H1 (cell line): ENCODE results near the gene MMP15. TPM values are rescaled to one million over a fixed set of nuclear protein-coding genes. Genes with fewer than 3 reads are reported as not detected.

Source experiments
- CTCF ChIA-PET: fragments of 300-600 bp; sonication (Branson Sonifier 250); formaldehyde crosslinking; loops from one replicate; lab custom pipeline; 2021; ENCODE audit not compliant: partially characterized antibody; lab: Charles Lee
- POLR2A ChIA-PET: fragments of 300-600 bp; sonication (Branson Sonifier 250); formaldehyde crosslinking; loops from one replicate; lab custom pipeline; 2021; ENCODE audit warnings: inconsistent platforms; ENCODE audit not compliant: partially characterized antibody; lab: Charles Lee
- DNase-seq, 2 experiments: peaks; one replicate each; pipeline versions ENCODE4 v3.0.0 to v3.0.0-alpha.2; 2010 to 2022; ENCODE audit warnings: low spot score in 2 of 2, low read depth in 1 of 2, mixed read lengths in 1 of 2
- FAIRE-seq: peaks from 2 replicates; lab custom pipeline; 2011; peaks lifted over from hg19 to GRCh38; lab: Jason Lieb, UNC
- H2AFZ ChIP-seq: 2 replicates; pipeline ENCODE4 v1.8.1; 2012; ENCODE audit warnings: low read length, inconsistent platforms
- H2AK5ac ChIP-seq: 2 replicates; pipeline ENCODE4 v1.6.1; 2013; ENCODE audit warnings: low read depth, low read length
- H2BK120ac ChIP-seq: replicated peaks from 2 replicates; pipeline ENCODE3; 2013; ENCODE audit warnings: low read depth, low read length, inconsistent platforms
- H2BK12ac ChIP-seq: 2 replicates; pipeline ENCODE4 v1.6.1; 2013; ENCODE audit warnings: low read depth, low read length
- H2BK15ac ChIP-seq: 2 replicates; pipeline ENCODE4 v1.6.1; 2013; ENCODE audit warnings: low read length
- H2BK20ac ChIP-seq: 2 replicates; pipeline ENCODE4 v1.6.1; 2013; ENCODE audit warnings: low read length
- H2BK5ac ChIP-seq: 2 replicates; pipeline ENCODE4 v1.6.1; 2013; ENCODE audit warnings: low read depth, low read length
- H3K14ac ChIP-seq: 2 replicates; pipeline ENCODE4 v1.6.1; 2013; ENCODE audit warnings: inconsistent platforms; ENCODE audit not compliant: insufficient read length
- H3K18ac ChIP-seq: 2 replicates; pipeline ENCODE4 v1.6.1; 2013; ENCODE audit warnings: low read length; ENCODE audit errors: extremely low read depth
- H3K23ac ChIP-seq: 2 replicates; pipeline ENCODE4 v1.6.1; 2013; ENCODE audit warnings: inconsistent platforms; ENCODE audit not compliant: insufficient read length
- H3K23me2 ChIP-seq: 2 replicates; pipeline ENCODE4 v1.6.1; 2013; ENCODE audit warnings: low read depth, low read length
- H3K27ac ChIP-seq: 2 replicates; pipeline ENCODE4 v1.6.1; 2011; ENCODE audit warnings: low read depth, low read length, inconsistent platforms
- H3K27me3 ChIP-seq, 4 experiments: replicated peaks in 1 of 4; 1 replicate in 1 of 4; 2 replicates in 3 of 4; pipeline versions ENCODE4 v1.6.1 to v1.8.1; 2011 to 2013; ENCODE audit warnings: low read length in 3 of 4, mild to moderate bottlenecking in 3 of 4, inconsistent platforms in 2 of 4, mixed read lengths in 2 of 4, moderate library complexity in 1 of 4; ENCODE audit not compliant: control insufficient read depth in 3 of 4, insufficient read depth in 3 of 4; ENCODE audit errors: extremely low read depth in 1 of 4
- H3K36me3 ChIP-seq, 4 experiments: 2 replicates each; pipeline versions ENCODE4 v1.6.1 to v1.8.1; 2011 to 2013; ENCODE audit warnings: mild to moderate bottlenecking in 4 of 4, low read length in 3 of 4, moderate library complexity in 2 of 4, control low read depth in 1 of 4, inconsistent platforms in 1 of 4; ENCODE audit not compliant: insufficient read depth in 4 of 4, control insufficient read depth in 2 of 4
- H3K4ac ChIP-seq: replicated peaks from 2 replicates; pipeline ENCODE3; 2013; ENCODE audit warnings: low read length, low read depth, mixed read lengths, inconsistent platforms; ENCODE audit not compliant: insufficient read length
- H3K4me1 ChIP-seq, 4 experiments: replicated peaks in 1 of 4; 1 replicate in 1 of 4; 2 replicates in 3 of 4; pipeline versions ENCODE4 v1.6.1 to v1.8.1; 2011 to 2013; ENCODE audit warnings: low read length in 3 of 4, inconsistent platforms in 2 of 4, mixed read lengths in 1 of 4; ENCODE audit not compliant: insufficient read depth in 4 of 4, control insufficient read depth in 3 of 4
- H3K4me2 ChIP-seq, 2 experiments: 2 replicates each; pipeline versions ENCODE4 v1.6.1 to v1.8.1; 2011 to 2013; ENCODE audit warnings: low read depth in 2 of 2, low read length in 2 of 2, control low read depth in 1 of 2, inconsistent platforms in 1 of 2, mild to moderate bottlenecking in 1 of 2; ENCODE audit not compliant: insufficient read depth in 1 of 2
- H3K4me3 ChIP-seq, 4 experiments: fragments of 200-600, 300-600 bp in 1 of 4; sonication (generic), shearing (Covaris generic), sonication (Bioruptor Twin) in 1 of 4; 2 replicates each; pipeline versions ENCODE4 v1.5.1 to v1.8.1; 2011 to 2016; ENCODE audit warnings: low read length in 4 of 4, low read depth in 3 of 4, control low read depth in 2 of 4, inconsistent platforms in 2 of 4, mild to moderate bottlenecking in 2 of 4, mixed read lengths in 1 of 4, moderate library complexity in 1 of 4; ENCODE audit not compliant: insufficient read depth in 2 of 4; ENCODE audit errors: extremely low read depth in 1 of 4
- H3K56ac ChIP-seq: replicated peaks from 2 replicates; pipeline ENCODE3; 2013; ENCODE audit warnings: low read depth, mild to moderate bottlenecking, mixed read lengths, low read length, inconsistent platforms; ENCODE audit not compliant: insufficient read length
- H3K79me1 ChIP-seq: 2 replicates; pipeline ENCODE4 v1.6.1; 2013; ENCODE audit warnings: low read depth, low read length, control low read depth
- H3K79me2 ChIP-seq, 2 experiments: 2 replicates each; pipeline versions ENCODE4 v1.6.1 to v1.8.1; 2012 to 2013; ENCODE audit warnings: low read length in 2 of 2, mild to moderate bottlenecking in 2 of 2, inconsistent platforms in 1 of 2; ENCODE audit not compliant: insufficient read depth in 2 of 2, control insufficient read depth in 1 of 2
- H3K9ac ChIP-seq, 4 experiments: replicated peaks in 1 of 4; 1 replicate in 1 of 4; 2 replicates in 3 of 4; pipeline versions ENCODE4 v1.6.1 to v1.8.1; 2011 to 2013; ENCODE audit warnings: low read depth in 3 of 4, low read length in 3 of 4, control low read depth in 2 of 4, mild to moderate bottlenecking in 2 of 4, moderate library complexity in 2 of 4, inconsistent platforms in 1 of 4; ENCODE audit errors: extremely low read depth in 1 of 4
- H3K9me3 ChIP-seq, 2 experiments: 2 replicates each; pipeline versions ENCODE4 v1.6.1 to v1.8.1; 2012 to 2013; ENCODE audit warnings: mild to moderate bottlenecking in 2 of 2, moderate library complexity in 2 of 2, control low read depth in 1 of 2, inconsistent platforms in 1 of 2, low read depth in 1 of 2, low read length in 1 of 2, mixed read lengths in 1 of 2; ENCODE audit not compliant: insufficient read depth in 2 of 2
- H4K20me1 ChIP-seq, 2 experiments: replicated peaks in 1 of 2; 2 replicates each; pipeline versions ENCODE3 to v1.8.1; 2011 to 2013; ENCODE audit warnings: inconsistent platforms in 2 of 2, low read length in 2 of 2, mild to moderate bottlenecking in 1 of 2; ENCODE audit not compliant: insufficient read depth in 2 of 2, control insufficient read depth in 1 of 2
- H4K5ac ChIP-seq: 2 replicates; pipeline ENCODE4 v1.6.1; 2013; ENCODE audit warnings: low read length, low read depth, mixed read lengths, inconsistent platforms; ENCODE audit not compliant: insufficient read length
- H4K8ac ChIP-seq: 2 replicates; pipeline ENCODE4 v1.8.0; 2013; ENCODE audit warnings: mild to moderate bottlenecking, moderate library complexity, low read length, inconsistent platforms; ENCODE audit not compliant: insufficient read depth; ENCODE audit errors: extremely low read depth
- H4K91ac ChIP-seq: replicated peaks from 2 replicates; pipeline ENCODE3; 2013; ENCODE audit warnings: low read length, mixed read lengths, inconsistent platforms; ENCODE audit not compliant: insufficient read length
- ASH2L ChIP-seq: fragments of 200-600, 300-600 bp; sonication (generic); IDR thresholded peaks from one replicate; pipeline ENCODE4 v1.7.1; 2017; ENCODE audit warnings: low read length
- BACH1 ChIP-seq: IDR thresholded peaks from 2 replicates; pipeline ENCODE4 v1.6.1; 2012; ENCODE audit warnings: low read length, improper control_type of control experiment
- CBX5 ChIP-seq: fragments of 300-800, 300-1000 bp; sonication (generic); IDR thresholded peaks from 2 replicates; pipeline ENCODE4 v1.7.1; 2016; ENCODE audit warnings: antibody characterized with exemption, low read length, low read depth
- EGR1 ChIP-seq: IDR thresholded peaks from 2 replicates; pipeline ENCODE4 v1.6.1; 2011; ENCODE audit warnings: low read depth, low read length, borderline replicate concordance
- KDM1A ChIP-seq: fragments of 200-600, 300-600 bp; sonication (generic); IDR thresholded peaks from 2 replicates; pipeline ENCODE4 v1.7.1; 2016; ENCODE audit warnings: mild to moderate bottlenecking, low read length, borderline replicate concordance
- KDM5A ChIP-seq: fragments of 200-600 bp; IDR thresholded peaks from 2 replicates; pipeline ENCODE4 v1.7.1; 2012; ENCODE audit warnings: mild to moderate bottlenecking, low read length, inconsistent platforms, mixed read lengths
- RAD21 ChIP-seq, 2 experiments: IDR thresholded peaks in 1 of 2; conservative IDR thresholded peaks in 1 of 2; 2 replicates each; pipeline ENCODE4 v1.6.1; 2011; ENCODE audit warnings: low read depth in 2 of 2, low read length in 2 of 2, improper control_type of control experiment in 1 of 2, inconsistent platforms in 1 of 2, mild to moderate bottlenecking in 1 of 2, moderate library complexity in 1 of 2
- RFX5 ChIP-seq: IDR thresholded peaks from 2 replicates; pipeline ENCODE4 v1.6.1; 2011; ENCODE audit warnings: low read depth, low read length, improper control_type of control experiment, borderline replicate concordance
- SIRT6 ChIP-seq: IDR thresholded peaks from one replicate; pipeline ENCODE4 v1.7.1; 2012; ENCODE audit warnings: low read length, inconsistent platforms
- SIX5 ChIP-seq: IDR thresholded peaks from 2 replicates; pipeline ENCODE4 v1.6.1; 2011; ENCODE audit warnings: mild to moderate bottlenecking, low read depth, low read length
- TAF7 ChIP-seq: optimal IDR thresholded peaks from 2 replicates; pipeline ENCODE3; 2011; ENCODE audit warnings: low read depth, mild to moderate bottlenecking, inconsistent platforms, low read length, moderate library complexity, borderline replicate concordance
- WGBS, 2 experiments: shearing (Covaris generic) in 1 of 2; methylation state at CpG; one replicate each; pipeline versions ENCODE4 v1.1.6 to v1.1.7; 2013 to 2015; ENCODE audit warnings: low lambda C conversion rate in 2 of 2, mixed read lengths in 2 of 2, inconsistent platforms in 1 of 2, low coverage in 1 of 2, missing lambda C conversion rate in 1 of 2; ENCODE audit not compliant: insufficient replicate concordance in 2 of 2, insufficient coverage in 1 of 2, insufficient read length in 1 of 2; ENCODE audit errors: extremely low coverage in 1 of 2, missing lambda C conversion rate in 1 of 2; 5-methylcytosine and 5-hydroxymethylcytosine counted together
- polyA plus RNA-seq, 7 experiments: library from polyadenylated mRNA; depleted of rRNA in 3 of 7; stranded (reverse) in 5 of 7; unstranded in 2 of 7; fragments of >200 nt in 5 of 7; fragments of 200-250 nt in 2 of 7; gene quantifications; 1 replicate in 5 of 7; 2 replicates in 1 of 7; 4 replicates in 1 of 7; pipeline versions ENCODE4 v1.2.1 to v1.2.3, GENCODE V29; 2011 to 2013; ENCODE audit warnings: missing spikeins in 2 of 7, mixed read lengths in 2 of 7
- total RNA-seq: library from RNA; stranded (reverse); fragmentation: NEBNext Ultra II Directional; extraction: Animal tissue kit (Norgen Biotek cat#: 25700); gene quantifications from 2 replicates; pipeline ENCODE4 v1.2.1, GENCODE V29; 2021

MMP15 gene
- total and polyA plus RNA-seq, 2 of the 8 experiments (the other 6 are each of a cell fraction or from before 2014, with no cell fraction given): 38.5 to 42.2 TPM

GRCh38 chr16:58037365-58038057 is 12.0 kb downstream of the MMP15 start:
- H3K79me1 ChIP-seq: peaks cover 14% of the 10 kb centered on the region
- H2BK12ac ChIP-seq: no peak overlapping the region
- ChIA-PET CTCF (interaction anchor here (1.2 to 19.9 kb wide), 5 partner anchors 9 to 85 kb away, joined by 4 to 362 read pairs (median 13); partner anchors contain the start of gene CFAP20), POLR2A (interaction anchor here (0.6 kb wide), 1 partner anchor 12 kb away, joined by 3 read pairs; no protein-coding TSS in a partner anchor)
- H3K9me3 ChIP-seq: no peaks in the 10 kb centered on the region
- peaks cover 0 to 20% of the 10 kb centered on the region in 2 experiments; a peak in 1 of 4 replicates for H3K79me2 ChIP-seq
- no peaks in the 10 kb centered on the region for H3K27me3 ChIP-seq
- no peak for TF ChIP-seq SIRT6
- no peak for TF ChIP-seq ASH2L
- TF ChIP-seq BACH1: no peak
- TF ChIP-seq RFX5: no peak
- TF ChIP-seq EGR1: no peak
- no peak for TF ChIP-seq TAF7
- TF ChIP-seq RAD21 (IDR thresholded peaks at IDR 0.05 in 1 of 2, conservative IDR thresholded peaks at IDR 0.05 in 1 of 2; ENCODE audit: low read depth in 2 of 2, low read length in 2 of 2): no peak
- no peak for TF ChIP-seq KDM1A
- no peak for TF ChIP-seq SIX5
- TF ChIP-seq KDM5A: no peak
- TF ChIP-seq CBX5: no peak
- H2BK20ac ChIP-seq: no peak overlapping the region
- FAIRE-seq (no peak), DNase-seq (no peak)
- no peak overlapping the region for H4K8ac ChIP-seq
- H3K18ac ChIP-seq: no peak overlapping the region
- H3K4me2 ChIP-seq: no peak overlapping the region
- peaks cover 10 to 28% of the 10 kb centered on the region in 2 experiments for H4K20me1 ChIP-seq
- H3K36me3 ChIP-seq: peaks cover 4 to 35% (median 11%) of the 10 kb centered on the region in 4 experiments; a peak in 5 of 8 replicates
- no peak overlapping the region for H3K27ac ChIP-seq
- no peak overlapping the region for H2AFZ ChIP-seq
- no peak overlapping the region for H4K91ac ChIP-seq
- 97% methylated on average over 16 of the region's 16 CpGs; no CpG with 5 or more reads in 1 of the 2 experiments for WGBS, 2 experiments
- no peak overlapping the region for H3K4me3 ChIP-seq
- H3K14ac ChIP-seq: no peak overlapping the region
- no peak overlapping the region for H3K56ac ChIP-seq
- no peaks in the 10 kb centered on the region for H3K23me2 ChIP-seq
- H3K4ac ChIP-seq: no peak overlapping the region
- H3K4me1 ChIP-seq: peaks cover 0 to 2% (median 1%) of the 10 kb centered on the region in 4 experiments; a peak in 2 of 7 replicates
- no peak overlapping the region for H2BK5ac ChIP-seq
- H3K23ac ChIP-seq: no peak overlapping the region
- H2AK5ac ChIP-seq: no peak overlapping the region
- no peak overlapping the region for H2BK15ac ChIP-seq
- no peak overlapping the region for H2BK120ac ChIP-seq
- H4K5ac ChIP-seq: no peak overlapping the region
- no peak overlapping the region for H3K9ac ChIP-seq
